H1 (cell line): ENCODE data around the gene PTTG1IP. TPM values are rescaled to one million over a fixed set of nuclear protein-coding genes. Genes with fewer than 3 reads are reported as not detected.

ENCODE experiments used
- ATF3 ChIP-seq: IDR thresholded peaks from 2 replicates; pipeline ENCODE4 v1.6.1; 2011; ENCODE audit warnings: low read depth, mild to moderate bottlenecking, low read length; ENCODE audit not compliant: insufficient read depth
- CEBPB ChIP-seq: IDR thresholded peaks from 2 replicates; pipeline ENCODE4 v1.6.1; 2012; ENCODE audit warnings: low read depth, low read length
- CTCF ChIP-seq, 3 experiments: IDR thresholded peaks; 1 replicate in 2 of 3; 2 replicates in 1 of 3; pipeline versions ENCODE4 v1.5.1 to v1.6.1; 2011; ENCODE audit warnings: low read length in 3 of 3, mild to moderate bottlenecking in 3 of 3, inconsistent platforms in 2 of 3, low read depth in 1 of 3, moderate library complexity in 1 of 3; ENCODE audit not compliant: insufficient read depth in 1 of 3; ENCODE audit errors: control extremely low read depth in 1 of 3
- JUND ChIP-seq: IDR thresholded peaks from 2 replicates; pipeline ENCODE4 v1.6.1; 2011; ENCODE audit warnings: mild to moderate bottlenecking, improper control_type of control experiment, low read length
- KDM1A ChIP-seq: fragments of 200-600, 300-600 bp; sonication (generic); IDR thresholded peaks from 2 replicates; pipeline ENCODE4 v1.7.1; 2016; ENCODE audit warnings: mild to moderate bottlenecking, low read length, borderline replicate concordance
- RBBP5 ChIP-seq: IDR thresholded peaks from 2 replicates; pipeline ENCODE4 v1.7.1; 2012; ENCODE audit warnings: low read depth, mild to moderate bottlenecking, inconsistent platforms, low read length, moderate library complexity, borderline replicate concordance
- TAF7 ChIP-seq: optimal IDR thresholded peaks from 2 replicates; pipeline ENCODE3; 2011; ENCODE audit warnings: low read depth, mild to moderate bottlenecking, inconsistent platforms, low read length, moderate library complexity, borderline replicate concordance
- TCF12 ChIP-seq: IDR thresholded peaks from 2 replicates; pipeline ENCODE4 v1.6.1; 2011; ENCODE audit warnings: low read depth, mild to moderate bottlenecking, low read length
- polyA plus RNA-seq, 7 experiments: library from polyadenylated mRNA; depleted of rRNA in 3 of 7; stranded (reverse) in 5 of 7; unstranded in 2 of 7; fragments of >200 nt in 5 of 7; fragments of 200-250 nt in 2 of 7; gene quantifications; 1 replicate in 5 of 7; 2 replicates in 1 of 7; 4 replicates in 1 of 7; pipeline versions ENCODE4 v1.2.1 to v1.2.3, GENCODE V29; 2011 to 2013; ENCODE audit warnings: missing spikeins in 2 of 7, mixed read lengths in 2 of 7
- total RNA-seq: library from RNA; stranded (reverse); fragmentation: NEBNext Ultra II Directional; extraction: Animal tissue kit (Norgen Biotek cat#: 25700); gene quantifications from 2 replicates; pipeline ENCODE4 v1.2.1, GENCODE V29; 2021

Gene PTTG1IP
- total and polyA plus RNA-seq, 2 of the 8 experiments (the other 6 are each of a cell fraction or from before 2014, with no cell fraction given), result 90.8 to 130 TPM

- TF ChIP-seq CTCF (IDR thresholded peaks at IDR 0.05; ENCODE audit: control extremely low read depth in 1 of 3, insufficient read depth in 1 of 3, low read depth in 1 of 3, low read length in 3 of 3) (no peak), TCF12 (no peak), ATF3 (no peak), CEBPB (no peak), JUND (no peak), KDM1A (no peak), TAF7 (no peak), RBBP5 (no peak)
Observed at GRCh38 chr21:44815852-44816628, 57.5 kb downstream of the PTTG1IP start (continued).
